HepG2 (cell line): Measurements from ENCODE around the gene THSD8. TPM values are rescaled to one million over a fixed set of nuclear protein-coding genes. Genes with fewer than 3 reads are reported as not detected.

ENCODE experiments used
- ATRX ChIP-seq: sonication (generic); formaldehyde crosslinking; IDR thresholded peaks from 2 replicates; pipeline ENCODE4 v1.4.0; 2020; ENCODE audit warnings: missing genetic modification reagents, borderline replicate concordance
- BCL6 ChIP-seq: IDR thresholded peaks from 2 replicates; pipeline ENCODE4 v1.6.1; 2016; ENCODE audit warnings: missing genetic modification reagents, missing compliant biosample characterization
- FLYWCH1 ChIP-seq: sonication (generic); formaldehyde crosslinking; IDR thresholded peaks from 2 replicates; pipeline ENCODE4 v1.8.1; 2023; ENCODE audit warnings: mild to moderate bottlenecking, missing genetic modification reagents
- GZF1 ChIP-seq: sonication (generic); formaldehyde crosslinking; IDR thresholded peaks from 2 replicates; pipeline ENCODE4 v1.5.1; 2020; ENCODE audit warnings: mild to moderate bottlenecking, missing genetic modification reagents
- HNF1B ChIP-seq: sonication (generic); formaldehyde crosslinking; IDR thresholded peaks from 2 replicates; pipeline ENCODE4 v1.5.1; 2020; ENCODE audit warnings: mild to moderate bottlenecking, moderate library complexity, missing genetic modification reagents
- ISL2 ChIP-seq: sonication (generic); formaldehyde crosslinking; IDR thresholded peaks from 2 replicates; pipeline ENCODE4 v1.5.0; 2020; ENCODE audit warnings: missing genetic modification reagents
- MTF2 ChIP-seq: sonication (generic); formaldehyde crosslinking; IDR thresholded peaks from 2 replicates; pipeline ENCODE4 v1.5.0; 2020; ENCODE audit warnings: missing genetic modification reagents, borderline replicate concordance
- NFKBIZ ChIP-seq: IDR thresholded peaks from 2 replicates; pipeline ENCODE4 v1.6.1; 2018; ENCODE audit warnings: missing genetic modification reagents, missing compliant biosample characterization
- PHB2 ChIP-seq: fragments of 450-650 bp; IDR thresholded peaks from 2 replicates; pipeline ENCODE4 v1.6.1; 2018; ENCODE audit not compliant: partially characterized antibody
- PHF21A ChIP-seq: sonication (generic); formaldehyde crosslinking; IDR thresholded peaks from 2 replicates; pipeline ENCODE4 v1.5.0; 2020; ENCODE audit warnings: mild to moderate bottlenecking, missing genetic modification reagents
- RNF2 ChIP-seq: fragments of 450-650 bp; conservative IDR thresholded peaks from 2 replicates; pipeline ENCODE4 v1.6.1; 2016; ENCODE audit warnings: low read depth
- SP1 ChIP-seq, 2 experiments: fragments of 450-650 bp in 1 of 2; sonication (generic) in 1 of 2; formaldehyde crosslinking in 1 of 2; IDR thresholded peaks; 2 replicates each; pipeline versions ENCODE4 v1.4.0 to v1.6.1; 2016 to 2020; ENCODE audit warnings: missing genetic modification reagents in 1 of 2
- STAT6 ChIP-seq: sonication (generic); formaldehyde crosslinking; IDR thresholded peaks from 2 replicates; pipeline ENCODE4 v1.4.0; 2020; ENCODE audit warnings: missing genetic modification reagents, mild to moderate bottlenecking, borderline replicate concordance
- ZNF230 ChIP-seq: sonication (generic); formaldehyde crosslinking; IDR thresholded peaks from 2 replicates; pipeline ENCODE4 v1.4.0; 2020; ENCODE audit warnings: mild to moderate bottlenecking, missing genetic modification reagents
- ZNF343 ChIP-seq: sonication (generic); formaldehyde crosslinking; IDR thresholded peaks from 2 replicates; pipeline ENCODE4 v1.4.0; 2020; ENCODE audit warnings: mild to moderate bottlenecking, missing genetic modification reagents
- ZNF619 ChIP-seq: sonication (generic); formaldehyde crosslinking; IDR thresholded peaks from 2 replicates; pipeline ENCODE4 v1.4.0; 2020; ENCODE audit warnings: mild to moderate bottlenecking, missing genetic modification reagents
- ZNF710 ChIP-seq: sonication (generic); formaldehyde crosslinking; IDR thresholded peaks from 2 replicates; pipeline ENCODE4 v1.5.0; 2020; ENCODE audit warnings: mild to moderate bottlenecking, missing genetic modification reagents, borderline replicate concordance
- ZNF773 ChIP-seq: sonication (generic); formaldehyde crosslinking; IDR thresholded peaks from 2 replicates; pipeline ENCODE4 v1.4.0; 2020; ENCODE audit warnings: missing genetic modification reagents, borderline replicate concordance
- polyA plus RNA-seq, 8 experiments: library from polyadenylated mRNA; depleted of rRNA in 3 of 8; stranded (reverse) in 7 of 8; unstranded in 1 of 8; fragments of >200 nt; fragmentation: Illumina TruSeq in 4 of 8; extraction: Trizol in 4 of 8; gene quantifications; 2 replicates each; pipeline versions ENCODE4 v1.2.1 to v1.2.3, GENCODE V29; 2011 to 2016; ENCODE audit warnings: low read depth in 4 of 8, missing spikeins in 1 of 8, mixed read lengths in 1 of 8; ENCODE audit not compliant: insufficient read depth in 1 of 8
- total RNA-seq, 5 experiments: library from RNA; depleted of rRNA; stranded (reverse); fragments of >200 nt; fragmentation: Illumina TruSeq; extraction: Trizol; gene quantifications; 2 replicates each; pipeline ENCODE4 v1.2.3, GENCODE V29; 2016; ENCODE audit warnings: low read depth in 1 of 5
- TF ChIP-seq, protein P1 (sequence below): IDR thresholded peaks from 2 replicates; pipeline ENCODE4 v1.6.1; 2016; ENCODE audit warnings: control low read depth

Gene THSD8
- total and polyA plus RNA-seq, 2 of the 13 experiments (the other 11 are each of a cell fraction or from before 2014, with no cell fraction given): 4.8 to 14.9 TPM

DNA sequence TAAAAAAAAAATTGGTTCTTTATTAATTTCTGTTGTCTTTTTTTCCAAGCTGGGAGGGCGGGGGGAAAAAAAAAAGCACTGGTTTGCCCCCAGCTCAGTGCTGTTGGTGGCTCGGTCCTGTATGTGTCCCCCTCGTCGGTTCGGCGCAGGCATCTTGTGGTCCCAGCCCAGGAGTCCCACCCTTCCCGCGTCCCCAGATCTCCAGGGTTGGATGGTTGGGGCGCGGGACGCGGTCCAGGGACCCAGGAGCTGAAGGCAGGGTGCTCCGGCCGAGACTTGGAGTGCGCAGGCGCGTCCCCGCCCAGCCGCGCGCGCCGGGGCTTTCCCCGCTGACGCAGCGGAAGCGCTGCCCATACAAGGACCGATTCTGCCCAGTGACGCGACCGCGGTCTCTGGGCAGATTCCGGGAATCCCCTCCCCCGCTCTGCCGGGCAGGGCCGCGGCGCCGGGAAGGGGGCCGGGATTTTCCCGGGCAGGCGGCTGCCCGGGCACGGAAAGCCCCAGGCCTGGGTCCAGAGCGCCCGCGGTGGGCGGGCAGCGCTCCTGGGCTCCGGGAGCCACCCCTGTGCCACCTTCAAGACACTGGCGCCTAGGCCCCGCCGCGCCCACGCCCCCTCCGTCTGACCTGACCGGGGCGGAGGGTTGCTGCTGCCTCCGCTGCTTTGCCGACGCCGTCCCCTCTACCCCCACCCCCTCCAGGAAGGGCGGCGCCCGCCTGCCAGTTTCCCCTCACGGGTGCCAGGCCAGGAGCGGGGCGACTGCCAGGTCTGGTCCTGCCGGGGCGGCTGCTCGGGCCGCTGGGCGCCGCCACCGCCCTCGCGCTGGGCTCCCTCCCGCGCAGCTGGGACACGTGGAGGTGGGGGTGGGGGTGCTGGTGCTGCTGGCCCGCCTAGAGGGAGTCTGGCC lies 8.3 kb upstream of the THSD8 start (continued):
- TF ChIP-seq STAT6 (no peak), ZNF230 (CRISPR knock-in tag) (no peak), ZNF343 (CRISPR knock-in tag) (no peak), GZF1 (CRISPR knock-in tag) (no peak), FLYWCH1 (CRISPR knock-in tag) (no peak), NFKBIZ (peak; percentile 91; the same call in 1 of the 2 replicates), ZNF773 (CRISPR knock-in tag) (no peak), PHF21A (CRISPR knock-in tag) (no peak; the same call in none of the 2 replicates), ZNF710 (CRISPR knock-in tag) (no peak), RNF2 (no peak; the same call in 1 of the 2 replicates), BCL6 (CRISPR knock-in tag) (0 out of 2 replicates have a peak, but pooled peaks have one; percentile 20), ZNF619 (CRISPR knock-in tag) (peak; percentile 64; the same call in 1 of the 2 replicates), ISL2 (peak; percentile 70; the same call in 1 of the 2 replicates), HNF1B (peak; percentile 74), MTF2 (CRISPR knock-in tag) (peak; percentile 42; the same call in 1 of the 2 replicates), ATRX (CRISPR knock-in tag) (no peak), PHB2 (no peak), SP1 (IDR thresholded peaks at IDR 0.05) (no peak), SP1 (CRISPR knock-in tag; IDR thresholded peaks at IDR 0.05) (peak; percentile 73)
- TF ChIP-seq, protein P1, sequence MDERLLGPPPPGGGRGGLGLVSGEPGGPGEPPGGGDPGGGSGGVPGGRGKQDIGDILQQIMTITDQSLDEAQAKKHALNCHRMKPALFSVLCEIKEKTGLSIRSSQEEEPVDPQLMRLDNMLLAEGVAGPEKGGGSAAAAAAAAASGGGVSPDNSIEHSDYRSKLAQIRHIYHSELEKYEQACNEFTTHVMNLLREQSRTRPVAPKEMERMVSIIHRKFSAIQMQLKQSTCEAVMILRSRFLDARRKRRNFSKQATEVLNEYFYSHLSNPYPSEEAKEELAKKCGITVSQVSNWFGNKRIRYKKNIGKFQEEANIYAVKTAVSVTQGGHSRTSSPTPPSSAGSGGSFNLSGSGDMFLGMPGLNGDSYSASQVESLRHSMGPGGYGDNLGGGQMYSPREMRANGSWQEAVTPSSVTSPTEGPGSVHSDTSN (CRISPR knock-in tag): no peak
